Pancreas (tissue), 10 donors: Measurements from ENCODE around the gene ALOXE3. TPM values are rescaled to one million over a fixed set of nuclear protein-coding genes. Genes with fewer than 3 reads are reported as not detected.

Experiments used
- ATAC-seq, 4 donors: fragments of 200-7000 bp; cut with Tn5 transposase; one replicate each; pipeline versions ENCODE4 v1.8.0 to v1.9.1; 2020; ENCODE audit warnings: mild to moderate bottlenecking in 4 of 4, moderate library complexity in 4 of 4
- DNase-seq, 6 donors: peaks; one replicate each; pipeline ENCODE4 v3.0.0-alpha.2; 2020
- FAIRE-seq: peaks from 2 replicates; lab custom pipeline; 2012; peaks lifted over from hg19 to GRCh38; lab: Jason Lieb, UNC
- H3K27ac ChIP-seq, 4 donors: fragments of 200-600 bp; sonication (generic); 1 replicate in 3 of 4; 2 replicates in 1 of 4; pipeline versions ENCODE4 v1.5.0 to v1.8.0; 2020
- H3K27me3 ChIP-seq, 4 donors: fragments of 200-600 bp; one replicate each; pipeline ENCODE4 v1.8.0; 2021
- H3K36me3 ChIP-seq, 3 donors: fragments of 200-600 bp; sonication (generic) in 1 of 3; one replicate each; pipeline versions ENCODE4 v1.5.0 to v1.8.0; 2020 to 2021
- H3K4me1 ChIP-seq, 3 donors: fragments of 200-600 bp; one replicate each; pipeline ENCODE4 v1.8.0; 2021
- H3K4me3 ChIP-seq, 4 donors: fragments of 200-600 bp; sonication (generic) in 2 of 4; one replicate each; pipeline versions ENCODE4 v1.5.0 to v1.8.0; 2020 to 2021
- H3K9me3 ChIP-seq, 4 donors: fragments of 200-600 bp; one replicate each; pipeline ENCODE4 v1.8.0; 2021
- CTCF ChIP-seq, 4 donors: fragments of 200-600 bp; sonication (generic) in 3 of 4; IDR thresholded peaks; one replicate each; pipeline versions ENCODE4 v1.5.0 to v1.8.0; 2021; ENCODE audit warnings: antibody characterized with exemption in 4 of 4
- WGBS, 2 donors: extraction: QIAGEN DNeasy Blood & Tissue Kit; methylation state at CpG; one replicate each; pipeline ENCODE4 v1.1.7; 2013; 5-methylcytosine and 5-hydroxymethylcytosine counted together
- intact Hi-C, 3 donors: fragments of 100-400 bp; cut with DNase I; formaldehyde crosslinking; loops; one replicate each; pipeline versions ENCODE4 v1.11.1 to v1.14.2; 2022
- polyA plus RNA-seq, 2 donors: library from polyadenylated mRNA; stranded (reverse); fragments of 200-250 nt; gene quantifications; one replicate each; pipeline ENCODE4 v1.2.3, GENCODE V29; 2013
- total RNA-seq, 6 donors: library from RNA; stranded (reverse); fragmentation: NEBNext Ultra II Directional in 4 of 6; extraction: Animal tissue kit (Norgen Biotek cat#: 25700) in 4 of 6; gene quantifications; one replicate each; pipeline versions ENCODE4 v1.2.1 to v1.2.4, GENCODE V29; 2021 to 2023
- donor health status: healthy with polysubstance abuse.
- donor health status: DM: no; HTN: no; CAD: no; lungs with moderate emphysema.
- donor health status: DM: no; HTN: no; CAD: no.
- donor health status: control.
- donor health status: control.
- donor health status: Bipolar disorder and iron deficiency.
- donor health status: DM: yes; HTN: yes; CAD: no.
- donor health status: DM: no; HTN: no; CAD: no.
- donor health status: DM: no; HTN: no; CAD: no.
- donor health status: DM: yes; HTN: yes; CAD: no.

ALOXE3 gene
- total and polyA plus RNA-seq, 8 donors, result 0.35 TPM; not detected in 7

GRCh38 chr17:8087075-8087951 is 31.0 kb downstream of the ALOXE3 start, which contains the start of gene ALOX12B:
Gene ALOX12B (minus strand): TSS chr17:8087716. CDS start chr17:8087442, 274 bp downstream.
- 71 to 76% methylated on average over 19 to 20 of the region's 20 CpGs for WGBS, 2 donors
- ATAC-seq (no peak), DNase-seq (peak in 1 of 6 donors; percentile 51), FAIRE-seq (no peak)
- H3K27me3 ChIP-seq, result no peaks in the 10 kb centered on the region
- TF ChIP-seq CTCF (IDR thresholded peaks at IDR 0.05), result no peak
- intact Hi-C loops, result no loop called here
- no peaks in the 10 kb centered on the region for H3K4me1 ChIP-seq
- no peaks in the 10 kb centered on the region for H3K9me3 ChIP-seq
- no peak within 1 kb of the TSS for H3K4me3 ChIP-seq
- no peak within 1 kb of the TSS for H3K27ac ChIP-seq
- no peaks in the 10 kb centered on the region for H3K36me3 ChIP-seq

- ATAC-seq, result no peak
- no peaks in the 10 kb centered on the region for H3K9me3 ChIP-seq
- TF ChIP-seq CTCF (IDR thresholded peaks at IDR 0.05), result no peak
- FAIRE-seq, result no peak
- intact Hi-C loops, result no loop called here
- 76 to 84% methylated on average over 6 of the region's 6 CpGs for WGBS, 2 donors
- no peak overlapping the region for H3K4me3 ChIP-seq
- no peaks in the 10 kb centered on the region for H3K27me3 ChIP-seq
- H3K4me1 ChIP-seq, result peaks cover 0 to 3% (median 0%) of the 10 kb centered on the region in 3 donors
- no peaks in the 10 kb centered on the region for H3K36me3 ChIP-seq
- H3K27ac ChIP-seq, result no peak overlapping the region
- DNase-seq, result no peak
Observed at GRCh38 chr17:8084250-8084649, 34.1 kb downstream of the ALOXE3 start.

- no peak overlapping the region for H3K4me3 ChIP-seq
- H3K27me3 ChIP-seq, result peaks cover 0 to 6% (median 0%) of the 10 kb centered on the region in 4 donors
- H3K27ac ChIP-seq, result no peak overlapping the region
Observed at GRCh38 chr17:8082292-8082691, 36.0 kb downstream of the ALOXE3 start.

GRCh38 chr17:8081876-8082275 is 36.4 kb downstream of the ALOXE3 start:
- no peak for ATAC-seq
- intact Hi-C loops, result no loop called here

More at GRCh38 chr17:8082292-8082691, 36.0 kb downstream of the ALOXE3 start:
- no peak for ATAC-seq
- 68 to 75% methylated on average over 10 of the region's 10 CpGs for WGBS, 2 donors
- TF ChIP-seq CTCF (IDR thresholded peaks at IDR 0.05), result no peak
- intact Hi-C loops, result no loop called here
- no peak for DNase-seq
- H3K36me3 ChIP-seq, result no peaks in the 10 kb centered on the region
- no peaks in the 10 kb centered on the region for H3K9me3 ChIP-seq
- H3K4me1 ChIP-seq, result peaks cover 0 to 4% (median 0%) of the 10 kb centered on the region in 3 donors
- no peak for FAIRE-seq

More at GRCh38 chr17:8081876-8082275, 36.4 kb downstream of the ALOXE3 start:
- H3K27ac ChIP-seq, result no peak overlapping the region
- no peak for FAIRE-seq
- 73 to 84% methylated on average over 3 of the region's 3 CpGs for WGBS, 2 donors
- H3K4me3 ChIP-seq, result no peak overlapping the region
- peak in 1 of 6 donors; percentile 7 for DNase-seq
- no peaks in the 10 kb centered on the region for H3K9me3 ChIP-seq
- peaks cover 0 to 4% (median 0%) of the 10 kb centered on the region in 3 donors for H3K4me1 ChIP-seq
- H3K36me3 ChIP-seq, result no peaks in the 10 kb centered on the region
- peaks cover 0 to 7% (median 0%) of the 10 kb centered on the region in 4 donors for H3K27me3 ChIP-seq
- TF ChIP-seq CTCF (IDR thresholded peaks at IDR 0.05), result no peak
